ENCODE results near the gene MRPL23.

The MRPL23 gene

DNA sequence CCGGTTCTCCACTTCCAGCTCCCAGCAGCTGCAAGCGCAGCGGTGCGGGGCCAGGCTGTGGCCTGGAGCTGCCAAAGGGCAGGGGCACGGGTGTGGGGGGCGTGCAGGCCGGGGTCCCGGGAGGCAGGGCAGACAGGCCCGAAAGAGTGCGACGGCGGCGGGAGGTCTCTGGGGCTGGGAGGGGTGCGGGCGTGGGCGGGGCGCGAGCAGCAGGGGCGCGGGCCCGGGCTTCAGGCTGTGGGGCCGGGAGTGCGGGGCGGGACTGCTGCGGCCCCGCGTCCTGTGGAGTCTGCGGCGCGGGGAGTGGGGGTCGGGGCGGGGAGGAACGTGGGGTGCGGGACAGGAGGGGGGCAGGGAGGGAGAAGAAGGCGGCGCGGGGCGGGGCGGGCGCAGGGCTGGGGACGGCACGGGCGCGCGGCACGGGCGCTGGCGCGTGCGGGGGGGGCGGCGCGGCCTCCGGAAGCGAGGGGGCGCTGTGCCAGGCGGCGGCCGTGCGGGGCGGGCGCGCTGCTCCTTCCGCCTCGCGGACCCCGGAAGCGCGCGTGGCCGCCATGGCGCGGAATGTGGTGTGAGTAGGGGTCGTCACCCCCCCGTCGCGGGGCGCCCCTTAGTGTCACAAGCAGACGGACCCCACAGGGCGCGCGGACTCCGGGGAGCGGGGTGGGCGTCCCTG lies at the start of gene MRPL23:
Gene MRPL23 (plus strand): TSS at position 521 of the 673 bp plus-strand sequence. CDS start 31 bp downstream, at position 552.
- DNase-seq, result no peak

DNA sequence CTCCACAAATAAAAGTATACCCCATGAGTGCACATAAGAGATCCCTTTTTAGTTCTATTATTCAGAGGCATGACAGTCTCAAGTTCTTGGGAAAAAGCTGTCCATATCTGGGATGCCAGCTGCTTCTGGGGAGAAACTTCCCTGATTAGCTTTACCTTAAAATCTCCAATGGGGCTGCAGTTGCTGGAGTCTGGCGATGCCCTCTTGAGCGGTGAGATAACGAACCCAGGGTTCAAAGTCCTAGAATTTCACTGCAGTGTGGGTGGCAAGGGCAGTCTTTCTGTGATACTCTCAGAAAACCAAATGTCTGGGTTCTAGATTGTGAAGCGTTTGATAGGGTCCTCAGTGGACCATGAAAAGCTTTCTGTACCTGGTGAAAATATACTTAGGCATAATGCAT lies 48.0 kb upstream of the MRPL23 start:
- DNase-seq, result no peak

DNA sequence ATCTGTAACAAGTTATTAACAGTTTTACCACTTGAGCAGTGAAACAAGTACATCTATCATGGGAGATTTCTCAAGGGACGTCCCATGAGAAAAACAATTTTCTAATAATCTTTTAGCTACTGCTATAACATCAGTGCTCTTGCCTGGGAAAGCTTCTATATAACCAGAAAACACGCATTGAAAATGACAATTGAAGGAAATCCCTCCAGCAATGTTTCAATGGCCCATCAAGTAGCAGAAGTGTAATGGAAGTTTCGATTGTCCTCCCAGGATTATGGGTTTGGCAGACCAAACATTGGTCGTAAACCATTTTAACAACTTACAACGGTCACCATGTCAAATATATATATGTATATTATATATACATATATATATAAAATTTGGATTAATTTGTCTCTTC lies 47.4 kb upstream of the MRPL23 start:
- DNase-seq, result no peak

DNA sequence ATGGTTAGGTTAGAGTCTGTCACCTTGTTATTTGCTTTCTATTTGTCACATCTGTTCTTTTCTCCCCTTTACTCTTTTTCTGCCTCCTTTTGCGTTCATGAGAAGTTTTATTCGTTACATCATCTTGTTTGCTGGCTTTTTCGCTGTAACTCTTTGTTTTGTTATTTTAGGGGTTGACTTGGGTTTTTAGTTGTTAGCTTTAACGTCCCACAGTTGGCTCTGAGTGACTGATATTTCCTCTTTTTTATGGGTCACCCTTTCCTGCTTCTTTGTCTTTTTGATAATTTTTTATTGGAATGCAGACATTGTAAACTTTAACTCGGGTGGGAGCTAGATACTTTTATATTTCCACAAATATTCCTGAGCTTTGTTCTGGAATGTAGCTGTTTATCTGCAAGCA lies 41.0 kb upstream of the MRPL23 start:
- no peak for DNase-seq

DNA sequence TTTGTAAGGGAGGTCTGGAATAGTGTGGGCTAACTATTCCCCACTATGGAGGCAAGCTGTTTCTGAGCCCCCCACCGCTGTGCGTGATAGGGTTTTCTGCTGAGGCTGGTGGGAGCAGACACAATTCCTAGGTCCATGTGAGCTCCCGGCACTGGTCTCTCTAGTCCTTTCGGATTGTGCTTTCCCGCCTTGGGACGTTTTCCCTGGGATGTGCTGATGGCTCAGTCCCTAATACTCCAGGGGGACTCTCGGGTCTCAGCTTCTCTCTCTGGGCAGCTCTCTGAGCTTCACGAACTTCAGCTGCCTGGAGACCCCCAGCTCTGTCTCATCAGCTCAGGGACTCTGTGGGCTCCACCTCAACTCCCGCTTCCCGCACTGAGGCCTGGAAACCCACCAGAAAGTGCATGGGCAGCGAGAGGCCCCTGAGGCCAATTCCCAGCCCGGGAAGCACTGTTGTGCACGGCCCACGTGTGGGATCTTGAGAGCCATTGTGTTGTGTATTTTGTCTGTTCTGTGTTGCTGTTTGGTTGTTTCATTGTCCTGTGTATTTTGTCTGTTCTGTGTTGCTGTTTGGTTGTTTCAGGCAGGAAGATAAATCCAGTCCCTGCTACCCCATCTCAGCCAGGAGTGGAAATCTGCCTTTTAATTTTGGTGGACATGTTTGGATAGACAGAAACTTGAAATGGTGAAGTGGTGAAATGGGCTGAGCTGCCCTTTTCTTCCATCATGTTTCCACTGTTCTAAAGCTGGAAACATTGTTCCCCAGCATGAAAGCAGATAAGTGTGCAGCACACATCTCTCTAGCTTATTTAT lies 40.3 kb upstream of the MRPL23 start:
- DNase-seq, result no peak

DNA sequence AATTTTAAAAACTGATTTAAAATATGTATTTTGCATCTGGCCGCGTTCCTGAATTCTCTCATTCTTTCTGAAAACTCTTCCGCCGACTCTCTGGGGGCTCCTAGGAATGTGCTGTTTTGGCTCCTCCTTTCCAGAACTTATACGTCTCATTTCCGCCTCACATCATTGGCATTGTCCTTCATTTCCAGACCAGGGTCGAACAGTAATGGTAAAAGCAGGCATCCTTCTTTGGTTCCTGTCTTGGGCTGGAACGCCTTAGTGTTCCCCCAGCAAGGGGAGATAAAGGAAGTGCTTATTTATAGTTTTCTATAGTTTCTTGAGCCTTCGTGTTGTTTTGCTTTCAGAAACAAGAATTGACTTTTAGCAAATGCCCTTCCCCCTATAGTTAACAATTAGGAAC lies 38.5 kb upstream of the MRPL23 start:
- DNase-seq, result no peak

DNA sequence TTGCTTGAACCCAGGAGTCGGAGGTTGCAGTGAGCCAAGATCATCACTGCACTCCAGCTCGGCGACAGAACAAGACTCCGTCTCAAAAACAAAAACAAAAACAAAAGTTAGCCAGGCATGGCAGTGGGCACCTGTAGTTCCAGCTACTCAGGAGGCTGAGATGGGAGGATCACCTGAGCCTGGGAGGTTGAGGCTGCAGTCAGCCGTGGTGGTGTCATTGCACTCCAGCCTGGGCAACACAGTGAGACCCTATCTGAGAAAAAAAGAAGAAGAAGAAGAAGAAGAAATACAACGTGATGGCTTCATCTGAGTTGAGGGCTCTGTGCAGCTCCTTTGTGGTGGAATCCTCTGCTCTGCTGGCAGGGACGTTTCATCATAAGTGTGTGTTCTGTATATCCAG lies 37.6 kb upstream of the MRPL23 start:
- DNase-seq, result no peak

DNA sequence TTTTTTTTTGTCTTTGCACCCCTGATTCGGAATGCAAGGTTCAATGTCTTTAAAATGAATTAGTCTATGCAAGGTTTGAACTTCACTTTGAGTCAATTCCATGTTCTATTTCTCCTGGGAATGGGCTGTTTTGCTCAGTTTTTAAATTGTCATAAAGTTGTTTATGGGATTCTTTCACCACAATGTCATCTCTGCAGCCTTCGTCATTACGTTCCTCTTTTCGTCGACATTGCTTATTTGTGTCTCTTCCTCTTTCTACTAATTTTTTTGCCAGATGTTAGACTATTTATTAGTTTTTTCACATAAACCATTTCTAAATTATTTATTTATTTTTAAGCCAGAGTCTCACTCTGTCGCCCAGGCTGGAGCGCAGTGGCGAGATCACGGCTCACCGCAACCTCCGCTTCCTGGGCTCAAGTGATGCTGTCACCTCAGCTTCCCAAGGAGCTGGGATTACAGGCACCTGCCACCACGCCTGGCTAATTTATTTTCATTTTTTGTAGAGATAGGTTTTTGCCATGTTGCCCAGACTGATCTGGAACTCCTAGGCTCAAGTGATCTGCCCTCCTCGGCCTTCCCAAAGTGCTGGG lies 34.7 kb upstream of the MRPL23 start:
- no peak for DNase-seq

DNA sequence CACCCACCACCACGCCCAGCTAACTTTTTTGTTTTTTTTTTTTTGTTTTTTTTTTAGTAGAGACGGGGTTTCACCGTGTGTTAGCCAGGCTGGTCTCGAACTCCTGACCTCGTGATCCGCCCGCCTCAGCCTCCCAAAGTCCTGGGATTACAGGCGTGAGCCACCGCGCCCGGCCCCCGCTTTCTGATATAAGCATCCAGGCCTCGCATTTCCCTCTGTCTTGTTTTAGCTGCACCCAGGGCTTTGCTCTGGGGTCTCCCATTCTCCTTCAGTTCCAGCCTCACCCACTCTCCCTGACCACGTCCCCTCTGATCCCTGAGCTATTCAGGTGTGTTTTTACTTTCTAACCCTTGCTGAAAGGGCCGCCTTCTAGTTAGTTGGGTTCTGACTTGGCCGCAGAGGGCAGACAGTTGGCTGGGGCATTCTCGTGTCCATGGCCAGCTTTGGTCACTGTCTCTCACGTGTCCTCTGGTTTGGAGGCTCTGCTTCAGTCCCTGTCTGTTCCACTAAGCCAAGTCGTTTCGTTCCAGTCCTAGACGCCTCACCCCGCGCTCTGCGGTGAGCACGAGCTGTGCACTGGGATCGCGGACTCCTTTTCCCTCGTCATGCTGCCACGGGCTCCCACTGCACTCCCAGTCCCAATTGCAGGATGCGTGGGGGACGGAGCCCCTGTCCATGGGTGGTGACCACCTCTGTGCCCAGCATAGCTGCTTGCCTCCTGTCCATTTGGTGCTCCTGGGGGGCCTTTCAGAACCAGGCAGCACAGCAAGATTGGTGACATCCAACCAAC lies 33.7 kb upstream of the MRPL23 start:
- no peak for DNase-seq

DNA sequence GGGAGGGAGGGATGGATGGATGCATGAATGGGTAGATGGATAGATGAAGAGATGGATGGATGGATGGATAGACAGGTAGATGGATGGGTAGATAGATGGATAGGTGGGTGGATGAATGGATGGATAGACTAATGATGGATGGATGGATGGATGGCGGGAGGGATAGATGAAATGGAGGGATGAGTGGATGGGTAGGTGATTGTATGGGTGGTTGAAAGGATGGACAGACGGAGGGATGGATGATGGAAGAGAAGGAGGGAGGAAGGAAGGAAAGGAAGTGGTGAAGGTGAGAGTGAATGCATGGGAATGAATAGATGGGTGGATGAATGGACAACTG lies 31.4 kb upstream of the MRPL23 start:
- DNase-seq, result no peak

DNA sequence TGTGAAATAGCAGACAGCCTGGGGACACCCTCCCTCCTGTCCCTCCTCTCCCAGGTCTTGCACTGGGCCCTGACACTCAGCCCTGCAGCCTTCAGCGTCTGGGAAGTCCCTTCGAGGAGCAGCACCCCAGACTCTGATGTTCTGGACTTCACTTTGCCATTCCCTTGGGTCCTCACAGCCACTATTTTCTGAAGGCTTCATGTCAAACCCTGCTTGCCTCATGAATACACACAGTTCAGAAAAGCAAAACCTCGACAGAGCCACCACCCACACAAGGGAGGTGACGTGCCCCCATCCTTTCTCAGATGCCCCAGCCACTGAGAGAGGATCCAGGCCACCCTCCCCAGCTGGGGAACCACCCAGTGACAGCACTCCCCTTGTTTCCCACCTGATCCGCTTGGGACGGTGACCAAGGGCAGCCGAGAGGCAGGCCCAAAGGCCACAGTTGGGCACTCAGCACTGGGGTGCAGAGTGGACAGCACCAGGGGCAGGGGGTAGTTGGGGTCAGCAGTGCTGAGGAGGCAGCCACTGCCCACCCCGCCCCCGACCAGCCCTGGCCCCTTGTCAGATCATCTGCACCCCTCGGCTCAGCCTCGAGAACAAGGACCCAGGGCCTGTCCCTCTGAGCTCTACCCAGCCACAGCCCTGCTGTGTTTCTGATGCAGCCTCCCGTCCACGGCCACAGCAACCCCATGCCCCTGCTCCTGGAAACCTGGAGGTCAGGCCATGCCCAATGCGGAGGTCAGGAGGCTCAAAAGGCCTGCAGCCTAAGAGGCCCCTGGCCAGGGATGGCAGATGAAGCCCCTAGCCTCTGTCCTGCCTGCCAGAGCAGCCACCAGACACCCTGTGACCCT lies 30.8 kb upstream of the MRPL23 start:
- no peak for DNase-seq

DNA sequence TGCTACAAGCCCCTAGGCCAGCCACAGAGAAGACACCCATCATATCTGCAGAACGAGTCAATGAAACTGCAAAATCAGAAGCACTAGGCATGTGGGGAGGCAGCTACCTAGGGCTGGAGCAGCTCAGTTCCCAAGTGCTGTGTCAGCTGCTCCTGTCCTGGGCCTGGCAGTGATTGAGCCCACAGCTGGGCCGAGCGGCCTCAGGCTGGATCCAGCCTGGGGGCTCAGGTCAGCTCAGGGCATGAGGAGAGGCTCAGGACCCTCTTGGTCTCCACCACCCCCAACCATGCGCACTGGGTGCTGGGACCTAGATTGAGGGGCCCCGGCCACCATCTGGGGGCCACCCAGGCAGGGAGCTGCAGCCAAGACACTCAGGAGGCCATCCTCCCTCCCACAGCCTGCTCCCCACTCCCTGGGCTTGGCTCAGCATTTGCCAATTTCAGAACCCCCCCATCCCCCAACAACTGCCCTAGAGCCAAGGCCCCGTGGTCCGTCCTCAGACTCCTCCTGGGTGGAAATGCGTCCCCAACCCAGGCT lies 30.1 kb upstream of the MRPL23 start:
- no peak for DNase-seq

DNA sequence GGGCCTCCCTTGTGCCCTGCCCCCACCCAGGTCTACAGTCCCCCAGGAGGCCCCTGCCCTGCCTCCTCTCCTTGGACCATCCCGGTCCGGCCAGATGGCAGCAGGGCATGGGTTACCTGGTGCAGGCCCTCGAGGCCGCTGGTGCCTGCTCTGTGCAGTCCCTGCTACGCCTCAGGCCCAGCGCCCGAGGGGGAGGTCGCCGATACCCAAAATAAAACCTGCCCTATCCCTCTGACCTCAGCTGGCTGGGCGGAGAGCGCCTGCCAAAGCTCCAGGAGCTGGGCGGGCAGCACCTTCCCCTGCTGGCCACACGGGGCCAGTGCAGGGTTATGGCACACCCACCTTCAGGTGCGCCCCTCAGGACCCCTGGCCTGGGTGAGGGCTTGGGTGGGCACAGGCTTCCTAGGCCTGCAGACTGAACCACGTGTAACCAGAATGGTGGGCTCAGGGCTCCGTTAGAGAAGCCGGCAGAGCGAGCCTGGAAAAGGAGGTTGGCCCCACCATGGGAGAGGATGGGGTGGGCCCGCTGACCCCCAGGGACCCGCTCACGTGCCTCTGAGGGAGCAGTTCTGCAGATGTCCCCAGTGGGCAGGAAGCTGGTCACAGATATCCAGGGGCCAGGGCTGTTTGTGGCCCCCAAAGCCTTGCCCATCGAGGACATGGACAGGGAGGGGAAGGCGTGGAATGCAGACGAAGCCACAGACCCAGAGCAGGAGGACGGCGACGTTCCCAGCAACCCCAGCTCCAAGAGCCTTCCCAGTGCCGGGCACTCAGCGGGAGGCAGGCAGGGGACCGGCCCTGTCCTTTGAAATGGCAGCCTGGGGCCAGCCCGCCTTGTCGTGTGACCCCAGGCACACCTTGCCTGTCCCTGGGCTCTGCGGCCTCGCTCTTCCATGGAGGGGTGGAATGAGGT lies 29.4 kb upstream of the MRPL23 start:
- no peak for DNase-seq

DNA sequence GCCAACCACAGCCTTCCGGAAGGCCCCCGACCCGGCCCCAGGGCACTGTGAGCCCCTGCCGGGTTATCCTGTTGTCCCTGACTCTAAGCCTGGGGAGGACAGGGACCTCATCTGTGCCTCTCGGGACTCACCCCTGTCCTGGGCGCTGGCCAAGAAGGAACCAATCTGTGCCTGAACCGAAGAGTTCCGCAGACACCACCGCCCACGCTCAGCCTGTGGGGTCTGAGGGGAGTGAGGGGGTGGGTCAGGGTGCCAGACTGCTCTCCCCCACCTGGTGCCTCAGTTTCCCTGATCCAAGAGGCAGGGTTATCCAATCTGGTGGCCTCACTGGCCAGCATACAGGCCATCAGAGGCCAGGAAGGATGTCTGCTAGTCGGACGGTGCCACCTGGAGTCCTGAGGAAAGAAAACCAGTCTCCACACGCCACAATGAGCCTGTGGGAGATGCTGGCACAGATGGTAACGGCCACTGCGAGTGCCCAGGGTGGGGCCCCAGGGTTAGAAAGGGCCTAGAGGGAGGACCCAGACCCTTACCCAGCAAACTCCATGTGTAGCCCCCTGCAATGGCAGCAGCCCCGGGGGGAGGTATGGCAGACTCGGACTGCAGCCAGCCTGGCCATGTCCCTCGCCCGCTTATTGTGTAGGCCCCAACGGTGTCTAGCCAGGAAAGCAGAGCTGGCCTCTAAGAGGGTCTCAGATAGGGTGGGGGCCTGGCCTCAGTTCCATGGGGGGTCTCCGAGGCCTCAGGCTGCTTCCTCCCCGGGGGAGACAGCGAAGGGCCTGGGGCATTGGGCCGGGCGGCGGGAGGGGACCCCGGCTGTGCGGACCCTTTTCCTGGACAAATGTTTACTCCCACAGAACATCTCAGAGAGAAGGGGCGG lies 28.5 kb upstream of the MRPL23 start:
- no peak for DNase-seq

DNA sequence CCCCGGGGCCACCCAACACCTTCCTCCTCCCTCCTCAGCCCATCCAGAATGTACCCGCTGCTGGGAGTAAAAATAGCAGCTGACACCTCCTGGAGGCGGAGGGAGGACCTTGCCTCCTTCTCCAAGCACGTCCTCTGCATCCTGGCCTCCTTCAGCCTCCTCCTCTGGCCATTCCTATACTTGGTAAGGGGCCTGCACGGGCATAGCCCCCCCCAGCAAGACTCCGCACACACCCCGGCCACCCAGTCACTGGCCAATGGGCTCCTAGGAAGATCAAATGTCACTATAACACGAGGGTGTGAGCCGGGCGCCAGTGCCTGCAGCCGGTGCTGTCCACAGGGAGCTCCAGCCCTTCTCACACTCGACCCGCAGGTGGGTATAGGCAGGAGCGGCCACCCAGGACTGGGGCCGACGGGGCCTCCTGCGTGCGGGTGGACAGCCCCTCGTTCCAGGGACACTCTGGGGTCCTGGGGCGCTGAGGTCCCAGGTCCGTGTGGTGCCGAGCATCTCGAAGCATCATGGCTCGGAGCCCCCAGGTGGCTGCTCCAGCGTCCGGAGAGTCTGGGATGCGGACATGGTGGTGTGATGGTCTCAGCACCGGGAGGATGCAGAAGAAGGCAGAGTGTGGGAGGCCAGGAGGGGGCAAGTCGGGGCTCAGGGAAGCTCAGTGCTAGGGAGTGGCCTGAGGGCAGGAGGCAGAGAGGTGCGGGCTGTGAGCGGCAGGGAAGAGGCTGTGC lies 27.6 kb upstream of the MRPL23 start, which contains the start of gene TNNT3:
Gene TNNT3 (plus strand): TSS at position 313 of the 737 bp plus-strand sequence. CDS start 3,172 bp downstream, outside the sequence.
- no peak for DNase-seq

DNA sequence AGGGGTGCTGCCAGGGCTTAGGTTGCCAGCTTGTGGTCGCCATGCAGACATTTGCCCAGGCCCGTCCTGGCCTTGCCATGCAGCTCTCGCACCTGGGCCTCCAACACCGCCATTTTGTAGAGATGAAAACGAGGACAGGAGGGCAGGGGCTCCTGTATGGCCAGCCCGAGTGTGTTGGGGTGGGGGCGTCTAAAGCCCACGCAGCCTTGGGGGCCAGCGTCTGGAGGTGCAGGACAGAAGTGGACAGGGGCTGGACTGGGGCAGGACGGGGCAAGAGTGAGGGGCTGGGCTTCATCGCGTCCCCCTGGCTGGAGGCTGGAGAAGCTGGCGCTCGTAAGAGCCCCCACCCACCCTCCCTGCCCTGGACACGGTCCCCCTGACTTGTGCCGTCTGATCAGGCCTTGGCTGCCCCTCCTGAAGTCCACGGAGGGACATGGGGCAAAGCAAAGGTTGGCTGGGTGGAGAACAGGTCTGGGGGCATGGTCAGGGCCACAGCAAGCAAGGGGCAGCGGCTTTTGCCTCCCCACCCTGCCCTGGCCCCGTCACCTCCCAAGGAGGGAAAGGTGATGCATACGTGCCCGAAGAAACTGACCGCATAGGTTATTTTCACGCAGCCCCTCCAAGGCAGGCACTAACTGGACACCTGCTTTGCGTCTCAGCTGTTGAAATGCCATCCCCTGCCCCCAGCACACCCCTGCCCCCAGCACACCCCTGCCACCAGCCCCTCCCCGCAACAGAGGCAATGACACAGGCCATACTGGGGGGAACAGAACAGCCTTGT lies 26.8 kb upstream of the MRPL23 start:
- DNase-seq, result no peak

DNA sequence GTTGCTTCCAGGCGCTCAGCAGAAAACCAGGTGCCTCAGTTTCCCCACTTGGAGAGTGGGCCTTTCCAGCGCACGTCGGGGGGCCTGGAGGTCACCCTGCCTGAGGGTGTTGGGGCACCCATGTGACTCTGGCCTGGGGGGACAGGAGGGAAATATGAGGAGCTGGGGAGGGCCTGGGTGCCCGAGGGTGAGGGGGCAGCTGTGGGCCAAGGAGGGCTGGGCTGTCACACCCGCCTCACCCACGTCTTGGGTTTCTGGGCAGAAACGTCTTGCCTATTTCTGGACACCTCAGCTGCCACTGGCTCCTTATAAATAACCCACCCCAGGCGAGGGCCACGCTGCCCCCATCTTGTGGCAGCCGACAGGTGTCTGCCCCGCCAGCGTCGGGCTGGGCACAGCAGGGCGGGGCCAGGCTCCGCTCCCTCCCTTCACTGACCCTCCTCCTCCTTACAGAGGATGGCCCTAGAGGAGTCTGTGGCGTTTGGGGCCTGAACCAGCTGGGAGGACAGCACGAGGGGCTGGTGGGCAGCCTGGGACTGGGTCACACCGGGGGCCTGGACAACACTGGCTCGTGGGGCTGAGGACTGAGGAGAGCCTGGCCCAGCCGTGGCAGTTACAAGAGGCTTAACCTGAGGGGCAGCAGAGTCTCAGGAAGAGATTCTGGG lies 26.1 kb upstream of the MRPL23 start:
- no peak for DNase-seq

Data from NCI-H446 treated with DMSO at 0.1 percent for 48 hours (cell line).